Liver (tissue), 9 donors: Measurements from ENCODE around the gene CNNM2. TPM values are rescaled to one million over a fixed set of nuclear protein-coding genes. Genes with fewer than 3 reads are reported as not detected.

Experiments
- DNase-seq: peaks from one replicate; pipeline ENCODE4 v3.0.0-alpha.2; 2017; ENCODE audit warnings: low spot score
- H3K27ac ChIP-seq, 2 donors: one replicate each; pipeline ENCODE4 v1.7.0; 2013; ENCODE audit warnings: inconsistent platforms in 2 of 2, low read length in 2 of 2, control low read depth in 1 of 2, low read depth in 1 of 2, mild to moderate bottlenecking in 1 of 2
- H3K27me3 ChIP-seq, 4 donors: one replicate each; pipeline versions ENCODE4 v1.6.1 to v1.7.0; 2013; ENCODE audit warnings: low read length in 3 of 4, inconsistent platforms in 1 of 4, mild to moderate bottlenecking in 1 of 4, moderate library complexity in 1 of 4; ENCODE audit not compliant: control insufficient read depth in 4 of 4, insufficient read depth in 4 of 4
- H3K36me3 ChIP-seq, 4 donors: one replicate each; pipeline versions ENCODE4 v1.6.1 to v1.7.0; 2013; ENCODE audit warnings: low read length in 3 of 4, mild to moderate bottlenecking in 3 of 4, low read depth in 1 of 4, moderate library complexity in 1 of 4; ENCODE audit not compliant: control insufficient read depth in 4 of 4, insufficient read depth in 3 of 4
- H3K4me1 ChIP-seq, 4 donors: one replicate each; pipeline versions ENCODE4 v1.6.1 to v1.7.0; 2013; ENCODE audit warnings: low read length in 3 of 4, mild to moderate bottlenecking in 3 of 4, moderate library complexity in 1 of 4; ENCODE audit not compliant: control insufficient read depth in 4 of 4, insufficient read depth in 4 of 4
- H3K4me3 ChIP-seq, 3 donors: one replicate each; pipeline versions ENCODE4 v1.6.1 to v1.7.0; 2013; ENCODE audit warnings: low read length in 3 of 3, control low read depth in 1 of 3, low read depth in 1 of 3, mild to moderate bottlenecking in 1 of 3
- H3K9ac ChIP-seq, 2 donors: one replicate each; pipeline ENCODE4 v1.7.0; 2013; ENCODE audit warnings: low read length in 2 of 2, mild to moderate bottlenecking in 2 of 2, moderate library complexity in 2 of 2, control low read depth in 1 of 2, low read depth in 1 of 2
- H3K9me3 ChIP-seq, 4 donors: one replicate each; pipeline versions ENCODE4 v1.6.1 to v1.7.0; 2013; ENCODE audit warnings: low read length in 3 of 4; ENCODE audit not compliant: control insufficient read depth in 4 of 4
- ATF3 ChIP-seq: IDR thresholded peaks from 2 replicates; pipeline ENCODE4 v1.6.1; 2016; ENCODE audit warnings: antibody characterized with exemption
- CTCF ChIP-seq: fragments of 150-350 bp; IDR thresholded peaks from 2 replicates; pipeline ENCODE4 v1.5.1; 2017; ENCODE audit warnings: improper control_type of control experiment, low read depth, low read length; ENCODE audit not compliant: missing input control
- EGR1 ChIP-seq, 2 donors: IDR thresholded peaks; 2 replicates each; pipeline ENCODE4 v1.6.1; 2016 to 2018; ENCODE audit warnings: antibody characterized with exemption in 2 of 2, low read depth in 2 of 2
- FOXA1 ChIP-seq: IDR thresholded peaks from 2 replicates; pipeline ENCODE4 v1.6.1; 2016; ENCODE audit warnings: antibody characterized with exemption
- FOXA2 ChIP-seq: IDR thresholded peaks from 2 replicates; pipeline ENCODE4 v1.6.1; 2016; ENCODE audit warnings: antibody characterized with exemption
- GABPA ChIP-seq, 2 donors: IDR thresholded peaks in 1 of 2; conservative IDR thresholded peaks in 1 of 2; 2 replicates each; pipeline ENCODE4 v1.6.1; 2016; ENCODE audit warnings: antibody characterized with exemption in 2 of 2, mild to moderate bottlenecking in 1 of 2, moderate library complexity in 1 of 2
- HNF4A ChIP-seq, 2 donors: conservative IDR thresholded peaks; 2 replicates each; pipeline ENCODE4 v1.6.1; 2016; ENCODE audit warnings: antibody characterized with exemption in 2 of 2, mild to moderate bottlenecking in 2 of 2
- HNF4G ChIP-seq: IDR thresholded peaks from 2 replicates; pipeline ENCODE4 v1.6.1; 2016; ENCODE audit warnings: antibody characterized with exemption
- JUND ChIP-seq, 2 donors: IDR thresholded peaks; 2 replicates each; pipeline ENCODE4 v1.6.1; 2016; ENCODE audit warnings: antibody characterized with exemption in 2 of 2
- MAX ChIP-seq: IDR thresholded peaks from 2 replicates; pipeline ENCODE4 v1.6.1; 2016; ENCODE audit warnings: antibody characterized with exemption
- NR2F2 ChIP-seq: IDR thresholded peaks from 2 replicates; pipeline ENCODE4 v1.6.1; 2016; ENCODE audit warnings: antibody characterized with exemption
- RAD21 ChIP-seq, 2 donors: IDR thresholded peaks; 2 replicates each; pipeline ENCODE4 v1.6.1; 2016; ENCODE audit warnings: antibody characterized with exemption in 2 of 2, mild to moderate bottlenecking in 2 of 2
- REST ChIP-seq: IDR thresholded peaks from 2 replicates; pipeline ENCODE4 v1.6.1; 2016; ENCODE audit warnings: antibody characterized with exemption, mild to moderate bottlenecking
- SP1 ChIP-seq: IDR thresholded peaks from 2 replicates; pipeline ENCODE4 v1.6.1; 2018; ENCODE audit warnings: antibody characterized with exemption, mild to moderate bottlenecking
- YY1 ChIP-seq: IDR thresholded peaks from 2 replicates; pipeline ENCODE4 v1.6.1; 2016; ENCODE audit warnings: antibody characterized with exemption, mild to moderate bottlenecking
- WGBS: extraction: QIAGEN DNeasy Blood & Tissue Kit; methylation state at CpG from one replicate; pipeline ENCODE4 v1.1.7; 2013; 5-methylcytosine and 5-hydroxymethylcytosine counted together
- polyA plus RNA-seq, 2 donors: library from polyadenylated mRNA; stranded (reverse) in 1 of 2; unstranded in 1 of 2; fragments of 200-250 nt in 1 of 2; fragments of >200 nt in 1 of 2; fragmentation: Nextera tagmentation in 1 of 2; extraction: Ambion mirVana in 1 of 2; gene quantifications; one replicate each; pipeline versions ENCODE4 v1.2.1 to v1.2.3, GENCODE V29; 2013 to 2015
- total RNA-seq, 2 donors: library from RNA; depleted of rRNA; stranded (reverse); fragments of >200 nt; gene quantifications; one replicate each; pipeline ENCODE4 v1.2.3, GENCODE V29; 2014
- donor health status: healthy.
- donor health status: healthy.
- donor health status: healthy.
- donor health status: healthy.
- donor health status: healthy.

CNNM2 gene
- total and polyA plus RNA-seq, 4 donors = 2.0 to 10.8 (median 6.9) TPM

- no peaks in the 10 kb centered on the region for H3K27me3 ChIP-seq
- H3K27ac ChIP-seq = no peak overlapping the region
- no peak overlapping the region for H3K4me3 ChIP-seq
- no peaks in the 10 kb centered on the region for H3K4me1 ChIP-seq
- no peak for DNase-seq
- H3K9ac ChIP-seq = no peak overlapping the region
- H3K36me3 ChIP-seq = no peaks in the 10 kb centered on the region
- H3K9me3 ChIP-seq = no peaks in the 10 kb centered on the region
- 93% methylated on average over 6 of the region's 6 CpGs for WGBS
- TF ChIP-seq EGR1 (IDR thresholded peaks at IDR 0.05; ENCODE audit: low read depth in 2 of 2) (no peak), YY1 (no peak), REST (no peak), SP1 (no peak), RAD21 (IDR thresholded peaks at IDR 0.05) (no peak), ATF3 (no peak), HNF4A (conservative IDR thresholded peaks at IDR 0.05) (no peak), NR2F2 (no peak), FOXA1 (no peak), JUND (IDR thresholded peaks at IDR 0.05) (no peak), GABPA (IDR thresholded peaks at IDR 0.05 in 1 of 2, conservative IDR thresholded peaks at IDR 0.05 in 1 of 2) (no peak), HNF4G (no peak)
Observed at GRCh38 chr10:103041391-103041790, 123.3 kb downstream of the CNNM2 start.

- Histone ChIP-seq H3K4me3 (no peak overlapping the region), H3K36me3 (no peaks in the 10 kb centered on the region), H3K27me3 (no peaks in the 10 kb centered on the region), H3K4me1 (no peaks in the 10 kb centered on the region), H3K9me3 (no peaks in the 10 kb centered on the region), H3K27ac (no peak overlapping the region), H3K9ac (no peak overlapping the region)
- TF ChIP-seq CTCF (no peak), FOXA1 (no peak), MAX (no peak), GABPA (IDR thresholded peaks at IDR 0.05 in 1 of 2, conservative IDR thresholded peaks at IDR 0.05 in 1 of 2) (no peak), HNF4G (no peak), REST (no peak), ATF3 (no peak), YY1 (no peak), JUND (IDR thresholded peaks at IDR 0.05) (no peak), FOXA2 (no peak)
- 92% methylated on average over 5 of the region's 5 CpGs for WGBS
- DNase-seq = no peak
Observed at GRCh38 chr10:103042129-103042528, 124.0 kb downstream of the CNNM2 start.
